Activated T-helper 17 cell treated with anti-CD3 and anti-CD28 coated beads, Interleukin-2, amount 50 U/mL, for 72 hours (primary cell): ENCODE results near the gene PLEKHA7. TPM values are rescaled to one million over a fixed set of nuclear protein-coding genes. Genes with fewer than 3 reads are reported as not detected.
"Not testable (repeated sequence)": the region's sequence is repeated elsewhere in the genome, so short reads cannot be mapped to it uniquely, and the experiment has no call there.

ENCODE experiments used
- ATAC-seq: fragments of 150-1000 bp; cut with Tn5 transposase; replicated peaks from 2 replicates; pipeline ENCODE4 v1.10.0; 2021; ENCODE audit warnings: mild to moderate bottlenecking, moderate library complexity
- H3K27ac Mint-ChIP-seq: one replicate; pipeline ENCODE4 v1.8.0; 2022; ENCODE audit warnings: mixed read lengths
- H3K27me3 Mint-ChIP-seq: one replicate; pipeline ENCODE4 v1.8.0; 2022; ENCODE audit warnings: mixed read lengths
- H3K36me3 Mint-ChIP-seq: one replicate; pipeline ENCODE4 v1.8.0; 2022; ENCODE audit warnings: low read depth, mild to moderate bottlenecking, mixed read lengths
- H3K4me1 Mint-ChIP-seq: one replicate; pipeline ENCODE4 v1.8.0; 2022; ENCODE audit warnings: mixed read lengths
- H3K4me3 Mint-ChIP-seq: one replicate; pipeline ENCODE4 v1.8.0; 2022; ENCODE audit warnings: mild to moderate bottlenecking, mixed read lengths
- H3K9me3 Mint-ChIP-seq: one replicate; pipeline ENCODE4 v1.8.0; 2022; ENCODE audit warnings: mixed read lengths
- total RNA-seq, 2 donors: library from RNA; stranded (reverse); gene quantifications; one replicate each; pipeline ENCODE4 v1.2.3, GENCODE V29; 2022

Gene PLEKHA7
- total RNA-seq, 2 donors from 2014 or later: 2.7 to 35.2 TPM

GRCh38 chr11:16889010-16889409 is 125.2 kb downstream of the PLEKHA7 start:
- H3K4me3 Mint-ChIP-seq, H3K36me3 Mint-ChIP-seq, H3K27ac Mint-ChIP-seq, H3K9me3 Mint-ChIP-seq, H3K27me3 Mint-ChIP-seq, ATAC-seq, H3K4me1 Mint-ChIP-seq: not testable (repeated sequence)

- H3K9me3 Mint-ChIP-seq, ATAC-seq, H3K27ac Mint-ChIP-seq, H3K36me3 Mint-ChIP-seq, H3K27me3 Mint-ChIP-seq, H3K4me3 Mint-ChIP-seq: not testable (repeated sequence)
- peaks cover 14% of the 10 kb centered on the region for H3K4me1 Mint-ChIP-seq
These were observed 126.3 kb downstream of the PLEKHA7 start for GRCh38 chr11:16887887-16888286.

- Mint-ChIP-seq H3K4me1 (peaks cover 8% of the 10 kb centered on the region), H3K9me3 (no peaks in the 10 kb centered on the region), H3K36me3 (no peaks in the 10 kb centered on the region), H3K27me3 (no peaks in the 10 kb centered on the region), H3K27ac (peak overlapping the region; percentile 37), H3K4me3 (no peak overlapping the region)
- ATAC-seq: peak; percentile 25
These were observed 131.0 kb downstream of the PLEKHA7 start for GRCh38 chr11:16883174-16883573.

- ATAC-seq: no peak
- Mint-ChIP-seq H3K27ac (peak overlapping the region; percentile 52), H3K9me3 (no peaks in the 10 kb centered on the region), H3K4me3 (no peak overlapping the region), H3K27me3 (no peaks in the 10 kb centered on the region), H3K36me3 (no peaks in the 10 kb centered on the region), H3K4me1 (peaks cover 8% of the 10 kb centered on the region)
These were observed 132.4 kb downstream of the PLEKHA7 start for GRCh38 chr11:16881766-16882165.

GRCh38 chr11:16881074-16881709 is 133.0 kb downstream of the PLEKHA7 start:
- H3K36me3 Mint-ChIP-seq: no peaks in the 10 kb centered on the region
- H3K4me1 Mint-ChIP-seq: peaks cover 8% of the 10 kb centered on the region
- peak; percentile 75 for ATAC-seq
- H3K9me3 Mint-ChIP-seq: no peaks in the 10 kb centered on the region
- no peak overlapping the region for H3K4me3 Mint-ChIP-seq
- no peaks in the 10 kb centered on the region for H3K27me3 Mint-ChIP-seq
- peak overlapping the region; percentile 52 for H3K27ac Mint-ChIP-seq

- no peak for ATAC-seq
- Mint-ChIP-seq H3K4me3 (no peak overlapping the region), H3K4me1 (peaks cover 8% of the 10 kb centered on the region), H3K27ac (no peak overlapping the region), H3K27me3 (no peaks in the 10 kb centered on the region), H3K36me3 (no peaks in the 10 kb centered on the region), H3K9me3 (no peaks in the 10 kb centered on the region)
These were observed 133.9 kb downstream of the PLEKHA7 start for GRCh38 chr11:16880184-16880801.

- H3K36me3 Mint-ChIP-seq: no peaks in the 10 kb centered on the region
- no peaks in the 10 kb centered on the region for H3K27me3 Mint-ChIP-seq
- no peak overlapping the region for H3K27ac Mint-ChIP-seq
- no peaks in the 10 kb centered on the region for H3K9me3 Mint-ChIP-seq
- H3K4me3 Mint-ChIP-seq: no peak overlapping the region
- no peak for ATAC-seq
- H3K4me1 Mint-ChIP-seq: peaks cover 8% of the 10 kb centered on the region
These were observed 134.5 kb downstream of the PLEKHA7 start for GRCh38 chr11:16879690-16880089.

- Mint-ChIP-seq H3K27ac (no peak overlapping the region), H3K4me1 (peaks cover 4% of the 10 kb centered on the region), H3K9me3 (no peaks in the 10 kb centered on the region), H3K27me3 (no peaks in the 10 kb centered on the region), H3K4me3 (no peak overlapping the region), H3K36me3 (no peaks in the 10 kb centered on the region)
- no peak for ATAC-seq
These were observed 137.4 kb downstream of the PLEKHA7 start for GRCh38 chr11:16876837-16877236.

- no peak for ATAC-seq
- Mint-ChIP-seq H3K27ac (peak overlapping the region; percentile 44), H3K4me3 (no peak overlapping the region), H3K27me3 (no peaks in the 10 kb centered on the region), H3K9me3 (no peaks in the 10 kb centered on the region), H3K36me3 (no peaks in the 10 kb centered on the region), H3K4me1 (no peaks in the 10 kb centered on the region)
These were observed 138.0 kb downstream of the PLEKHA7 start for GRCh38 chr11:16876053-16876752.

- Mint-ChIP-seq H3K4me1 (no peaks in the 10 kb centered on the region), H3K9me3 (no peaks in the 10 kb centered on the region), H3K36me3 (no peaks in the 10 kb centered on the region), H3K27me3 (no peaks in the 10 kb centered on the region), H3K4me3 (no peak overlapping the region), H3K27ac (no peak overlapping the region)
- ATAC-seq: no peak
These were observed 139.8 kb downstream of the PLEKHA7 start for GRCh38 chr11:16874275-16874975.

GRCh38 chr11:16873289-16873688 is 140.9 kb downstream of the PLEKHA7 start:
- no peaks in the 10 kb centered on the region for H3K4me1 Mint-ChIP-seq
- H3K9me3 Mint-ChIP-seq: no peaks in the 10 kb centered on the region
- ATAC-seq: no peak

GRCh38 chr11:16871368-16871767 is 142.8 kb downstream of the PLEKHA7 start:
- Mint-ChIP-seq H3K9me3 (no peaks in the 10 kb centered on the region), H3K27me3 (no peaks in the 10 kb centered on the region), H3K27ac (peak overlapping the region; percentile 15), H3K4me3 (no peak overlapping the region), H3K4me1 (peaks cover 10% of the 10 kb centered on the region), H3K36me3 (no peaks in the 10 kb centered on the region)
- ATAC-seq: no peak

More at GRCh38 chr11:16873289-16873688, 140.9 kb downstream of the PLEKHA7 start:
- Mint-ChIP-seq H3K36me3 (no peaks in the 10 kb centered on the region), H3K27ac (no peak overlapping the region), H3K4me3 (no peak overlapping the region), H3K27me3 (no peaks in the 10 kb centered on the region)

- H3K27me3 Mint-ChIP-seq: no peaks in the 10 kb centered on the region
- H3K4me1 Mint-ChIP-seq: peaks cover 27% of the 10 kb centered on the region
- H3K27ac Mint-ChIP-seq: peak overlapping the region; percentile 18
- peaks cover 3% of the 10 kb centered on the region for H3K9me3 Mint-ChIP-seq
- H3K4me3 Mint-ChIP-seq: peak overlapping the region; percentile 4
- peaks cover 7% of the 10 kb centered on the region for H3K36me3 Mint-ChIP-seq
- peak; percentile 37 for ATAC-seq
These were observed 147.1 kb downstream of the PLEKHA7 start for GRCh38 chr11:16867097-16867496.

GRCh38 chr11:16864428-16864827 is 149.8 kb downstream of the PLEKHA7 start:
- peak; percentile 73 for ATAC-seq
- not testable (repeated sequence) for H3K36me3 Mint-ChIP-seq, H3K27me3 Mint-ChIP-seq, H3K9me3 Mint-ChIP-seq
- Mint-ChIP-seq H3K4me1 (peaks cover 28% of the 10 kb centered on the region), H3K27ac (peak overlapping the region; percentile 93), H3K4me3 (peak overlapping the region; percentile 58)
